Fibroblast of lung (primary cell): ENCODE data around the gene GGCT. TPM values are rescaled to one million over a fixed set of nuclear protein-coding genes. Genes with fewer than 3 reads are reported as not detected.

Experiments used
- DNase-seq, 2 donors: peaks; one replicate each; pipeline versions ENCODE4 v3.0.0 to v3.0.0-alpha.2; 2010; ENCODE audit warnings: low read depth in 2 of 2
- H2AFZ ChIP-seq: 2 replicates; pipeline ENCODE4 v1.5.1; 2012; ENCODE audit warnings: low read length, control low read depth, inconsistent platforms
- H3K27ac ChIP-seq: 2 replicates; pipeline ENCODE4 v1.5.1; 2011; ENCODE audit warnings: low read length, control low read depth; ENCODE audit not compliant: insufficient read depth
- H3K27me3 ChIP-seq: 2 replicates; pipeline ENCODE4 v1.5.1; 2011; ENCODE audit warnings: mild to moderate bottlenecking, low read length; ENCODE audit not compliant: control insufficient read depth, insufficient read depth
- H3K36me3 ChIP-seq: 2 replicates; pipeline ENCODE4 v1.5.1; 2011; ENCODE audit warnings: low read length; ENCODE audit not compliant: control insufficient read depth, insufficient read depth
- H3K4me1 ChIP-seq: 2 replicates; pipeline ENCODE4 v1.5.1; 2011; ENCODE audit warnings: low read length; ENCODE audit not compliant: control insufficient read depth, insufficient read depth; ENCODE audit errors: extremely low read depth
- H3K4me2 ChIP-seq: 2 replicates; pipeline ENCODE4 v1.5.1; 2011; ENCODE audit warnings: low read length, control low read depth; ENCODE audit not compliant: insufficient read depth; ENCODE audit errors: extremely low read depth
- H3K4me3 ChIP-seq, 4 experiments: fragments of 200-600 bp in 1 of 4; sonication (generic) in 1 of 4; replicated peaks in 1 of 4; 2 replicates each; pipeline ENCODE4 v1.5.1; 2011 to 2016; ENCODE audit warnings: low read length in 4 of 4, low read depth in 3 of 4, mild to moderate bottlenecking in 3 of 4, control low read depth in 2 of 4, inconsistent platforms in 1 of 4, mixed read lengths in 1 of 4; ENCODE audit not compliant: insufficient read depth in 1 of 4; ENCODE audit errors: control extremely low read depth in 1 of 4
- H3K79me2 ChIP-seq: 2 replicates; pipeline ENCODE4 v1.5.1; 2012; ENCODE audit warnings: mild to moderate bottlenecking, low read length, inconsistent platforms; ENCODE audit not compliant: control insufficient read depth, insufficient read depth
- H3K9ac ChIP-seq: 2 replicates; pipeline ENCODE4 v1.5.1; 2011; ENCODE audit warnings: mild to moderate bottlenecking, low read length, control low read depth; ENCODE audit not compliant: insufficient read depth
- H3K9me3 ChIP-seq: 2 replicates; pipeline ENCODE4 v1.5.1; 2012; ENCODE audit warnings: low read depth, low read length; ENCODE audit not compliant: control insufficient read depth, insufficient read depth
- H4K20me1 ChIP-seq: 2 replicates; pipeline ENCODE4 v1.5.1; 2011; ENCODE audit warnings: low read length; ENCODE audit not compliant: control insufficient read depth, insufficient read depth; ENCODE audit errors: extremely low read depth
- EZH2 ChIP-seq: IDR thresholded peaks from 2 replicates; pipeline ENCODE4 v1.5.1; 2012; ENCODE audit warnings: low read length, control low read depth, mild to moderate bottlenecking; ENCODE audit errors: missing control alignments
- polyA plus RNA-seq, 2 donors: library from polyadenylated mRNA; depleted of rRNA in 1 of 2; stranded (reverse) in 1 of 2; unstranded in 1 of 2; fragments of >200 nt; gene quantifications; 2 replicates each; pipeline ENCODE4 v1.2.1, GENCODE V29; 2011 to 2012; ENCODE audit warnings: missing spikeins in 1 of 2
- total RNA-seq: library from RNA; depleted of rRNA; stranded (reverse); fragments of >200 nt; gene quantifications from 2 replicates; pipeline ENCODE4 v1.2.1, GENCODE V29; 2014
- TF ChIP-seq, protein P1 (sequence below), 2 donors: IDR thresholded peaks in 1 of 2; conservative IDR thresholded peaks in 1 of 2; 1 replicate in 1 of 2; 2 replicates in 1 of 2; pipeline ENCODE4 v1.5.1; 2011 to 2012; ENCODE audit warnings: low read length in 2 of 2, control low read depth in 1 of 2, inconsistent platforms in 1 of 2, low read depth in 1 of 2, mild to moderate bottlenecking in 1 of 2

GGCT gene
- total and polyA plus RNA-seq, 2 donors (not counting 1 experiment from before 2014, with no cell fraction given): 21.6 to 24.6 TPM

DNA sequence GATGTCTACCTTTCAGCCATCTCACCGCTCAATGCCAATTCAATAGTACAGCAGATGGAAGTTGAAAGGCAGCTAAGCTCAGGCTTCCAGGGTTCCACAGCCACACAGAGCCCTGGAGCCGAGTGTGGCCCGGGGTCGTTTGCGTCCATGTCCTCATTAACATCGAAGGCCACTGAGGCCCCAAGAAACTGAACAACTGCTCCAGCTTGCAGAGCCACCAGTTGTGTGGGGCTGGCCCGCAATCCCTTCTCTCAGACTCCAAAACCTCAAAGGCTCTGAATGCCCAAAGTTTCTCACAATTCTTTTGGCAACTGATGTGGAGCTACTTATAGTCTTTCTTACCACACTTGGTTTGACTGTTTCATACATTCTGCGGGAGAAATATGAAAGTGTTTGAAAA is 57.2 kb downstream of the GGCT start:
- H3K9me3 ChIP-seq: no peaks in the 10 kb centered on the region
- H3K36me3 ChIP-seq: peaks cover 6% of the 10 kb centered on the region
- DNase-seq: no peak
- H3K79me2 ChIP-seq: no peaks in the 10 kb centered on the region
- no peak overlapping the region for H3K27ac ChIP-seq
- no peak overlapping the region for H3K9ac ChIP-seq
- H3K4me1 ChIP-seq: no peaks in the 10 kb centered on the region
- TF ChIP-seq EZH2: no peak
- TF ChIP-seq, protein P1, sequence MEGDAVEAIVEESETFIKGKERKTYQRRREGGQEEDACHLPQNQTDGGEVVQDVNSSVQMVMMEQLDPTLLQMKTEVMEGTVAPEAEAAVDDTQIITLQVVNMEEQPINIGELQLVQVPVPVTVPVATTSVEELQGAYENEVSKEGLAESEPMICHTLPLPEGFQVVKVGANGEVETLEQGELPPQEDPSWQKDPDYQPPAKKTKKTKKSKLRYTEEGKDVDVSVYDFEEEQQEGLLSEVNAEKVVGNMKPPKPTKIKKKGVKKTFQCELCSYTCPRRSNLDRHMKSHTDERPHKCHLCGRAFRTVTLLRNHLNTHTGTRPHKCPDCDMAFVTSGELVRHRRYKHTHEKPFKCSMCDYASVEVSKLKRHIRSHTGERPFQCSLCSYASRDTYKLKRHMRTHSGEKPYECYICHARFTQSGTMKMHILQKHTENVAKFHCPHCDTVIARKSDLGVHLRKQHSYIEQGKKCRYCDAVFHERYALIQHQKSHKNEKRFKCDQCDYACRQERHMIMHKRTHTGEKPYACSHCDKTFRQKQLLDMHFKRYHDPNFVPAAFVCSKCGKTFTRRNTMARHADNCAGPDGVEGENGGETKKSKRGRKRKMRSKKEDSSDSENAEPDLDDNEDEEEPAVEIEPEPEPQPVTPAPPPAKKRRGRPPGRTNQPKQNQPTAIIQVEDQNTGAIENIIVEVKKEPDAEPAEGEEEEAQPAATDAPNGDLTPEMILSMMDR (conservative IDR thresholded peaks at IDR 0.05 in 1 of 2, IDR thresholded peaks at IDR 0.05 in 1 of 2; ENCODE audit: low read depth in 1 of 2, low read length in 2 of 2): no peak
- no peak overlapping the region for H2AFZ ChIP-seq
- no peak overlapping the region for H3K4me3 ChIP-seq
- no peaks in the 10 kb centered on the region for H3K27me3 ChIP-seq
- no peak overlapping the region for H3K4me2 ChIP-seq
- H4K20me1 ChIP-seq: no peaks in the 10 kb centered on the region

Other genes starting within 250 kb of the GGCT start
- 7.2 and 7.9 TPM in 2 replicates for gene ZNRF2, start 220.2 kb downstream of the GGCT start, total RNA-seq
- 2.1 and 2.6 TPM in 2 replicates for gene ZNRF2, start 220.2 kb downstream of the GGCT start, polyA plus RNA-seq
- gene NOD1, start 26.0 kb downstream of the GGCT start, total RNA-seq: 6.9 and 7.3 TPM in 2 replicates
- 2.8 and 3.3 TPM in 2 replicates for gene NOD1, start 26.0 kb downstream of the GGCT start, polyA plus RNA-seq
- 226 and 322 TPM in 2 replicates for gene GARS1, start 90.0 kb upstream of the GGCT start, total RNA-seq
- gene GARS1, start 90.0 kb upstream of the GGCT start, polyA plus RNA-seq: 669 and 712 TPM in 2 replicates
- gene CRHR2, start 177.6 kb upstream of the GGCT start, total RNA-seq: not detected in 2 replicates
- gene CRHR2, start 177.6 kb upstream of the GGCT start, polyA plus RNA-seq: not detected in 2 replicates
- 17.5 and 75.8 TPM in 2 replicates for gene INMT, start 247.3 kb upstream of the GGCT start, total RNA-seq
- 37.0 and 237 TPM in 2 replicates for gene INMT, start 247.3 kb upstream of the GGCT start, polyA plus RNA-seq